Keratinocyte (primary cell): ENCODE results near the gene KCNE4. TPM values are rescaled to one million over a fixed set of nuclear protein-coding genes. Genes with fewer than 3 reads are reported as not detected.

ENCODE experiments used
- DNase-seq: peaks from one replicate; pipeline ENCODE4 v3.0.0-alpha.2; 2011; ENCODE audit warnings: low read depth, missing footprints, low spot score
- FAIRE-seq: peaks from 2 replicates; lab custom pipeline; 2011; peaks lifted over from hg19 to GRCh38; lab: Jason Lieb, UNC
- H2AFZ ChIP-seq: 2 replicates; pipeline ENCODE4 v1.6.0; 2012; ENCODE audit warnings: low read length, control low read depth, inconsistent platforms; ENCODE audit not compliant: control insufficient read depth
- H3K27ac ChIP-seq: 2 replicates; pipeline ENCODE4 v1.5.1; 2011; ENCODE audit warnings: low read length; ENCODE audit not compliant: control insufficient read depth, insufficient read depth
- H3K27me3 ChIP-seq: 3 replicates; pipeline ENCODE4 v1.6.0; 2011; ENCODE audit warnings: low read length; ENCODE audit not compliant: control insufficient read depth, insufficient read depth; ENCODE audit errors: extremely low read depth
- H3K36me3 ChIP-seq, 2 experiments: 2 replicates in 1 of 2; 3 replicates in 1 of 2; pipeline ENCODE4 v1.5.1; 2011; ENCODE audit warnings: low read length in 2 of 2, mild to moderate bottlenecking in 1 of 2; ENCODE audit not compliant: control insufficient read depth in 2 of 2, insufficient read depth in 2 of 2; ENCODE audit errors: extremely low read depth in 1 of 2
- H3K4me1 ChIP-seq: 3 replicates; pipeline ENCODE4 v1.5.1; 2011; ENCODE audit warnings: low read length; ENCODE audit not compliant: control insufficient read depth, insufficient read depth; ENCODE audit errors: extremely low read depth
- H3K4me2 ChIP-seq: 3 replicates; pipeline ENCODE4 v1.6.0; 2011; ENCODE audit warnings: low read depth, low read length; ENCODE audit not compliant: control insufficient read depth, insufficient read depth; ENCODE audit errors: extremely low read depth
- H3K4me3 ChIP-seq, 3 experiments: fragments of 200-600 bp in 1 of 3; sonication (generic) in 1 of 3; 2 replicates in 2 of 3; 3 replicates in 1 of 3; pipeline ENCODE4 v1.5.1; 2011 to 2016; ENCODE audit warnings: low read length in 3 of 3, mild to moderate bottlenecking in 3 of 3, control low read depth in 2 of 3, inconsistent platforms in 1 of 3, low read depth in 1 of 3, mixed read lengths in 1 of 3, mixed run types in 1 of 3, moderate library complexity in 1 of 3; ENCODE audit not compliant: control insufficient read depth in 2 of 3, insufficient read depth in 2 of 3; ENCODE audit errors: extremely low read depth in 1 of 3
- H3K79me2 ChIP-seq: 2 replicates; pipeline ENCODE4 v1.6.0; 2012; ENCODE audit warnings: low read length; ENCODE audit not compliant: control insufficient read depth, insufficient read depth
- H3K9ac ChIP-seq: 3 replicates; pipeline ENCODE4 v1.6.0; 2011; ENCODE audit warnings: low read length; ENCODE audit not compliant: control insufficient read depth, insufficient read depth; ENCODE audit errors: extremely low read depth
- H3K9me1 ChIP-seq: 3 replicates; pipeline ENCODE4 v1.6.0; 2011; ENCODE audit warnings: low read length; ENCODE audit not compliant: control insufficient read depth, insufficient read depth; ENCODE audit errors: extremely low read depth
- H3K9me3 ChIP-seq: 2 replicates; pipeline ENCODE4 v1.5.1; 2012; ENCODE audit warnings: low read depth, low read length; ENCODE audit not compliant: control insufficient read depth
- H4K20me1 ChIP-seq: 3 replicates; pipeline ENCODE4 v1.6.0; 2011; ENCODE audit warnings: low read length; ENCODE audit not compliant: control insufficient read depth, insufficient read depth; ENCODE audit errors: extremely low read depth
- EZH2 ChIP-seq: IDR thresholded peaks from one replicate; pipeline ENCODE4 v1.6.1; 2012; ENCODE audit warnings: inconsistent platforms, mild to moderate bottlenecking, low read length, moderate library complexity
- dilution Hi-C: fragments of 300-500 bp; cut with MboI; formaldehyde crosslinking; loops from one replicate; pipeline ENCODE4 v1.7.0; 2020; ENCODE audit warnings: low sequenced_read_pairs; ENCODE audit not compliant: extremely low pct_ligation_motif_present
- polyA plus RNA-seq, 5 experiments: library from polyadenylated mRNA; depleted of rRNA in 3 of 5; stranded (reverse) in 3 of 5; stranded (forward) in 1 of 5; unstranded in 1 of 5; fragments of >200 nt; gene quantifications; 1 replicate in 1 of 5; 2 replicates in 3 of 5; 3 replicates in 1 of 5; pipeline versions ENCODE4 v1.2.1 to v1.2.3, GENCODE V29; 2011 to 2012; ENCODE audit warnings: missing spikeins in 2 of 5, low read depth in 1 of 5, low replicate concordance in 1 of 5
- TF ChIP-seq, protein P1 (sequence below), 3 experiments: IDR thresholded peaks in 1 of 3; conservative IDR thresholded peaks in 1 of 3; optimal IDR thresholded peaks in 1 of 3; 2 replicates in 2 of 3; 3 replicates in 1 of 3; pipeline versions ENCODE3 to v1.5.1; 2011; ENCODE audit warnings: low read length in 3 of 3, mild to moderate bottlenecking in 3 of 3, moderate library complexity in 2 of 3, control low read depth in 1 of 3, inconsistent platforms in 1 of 3; ENCODE audit not compliant: insufficient read depth in 2 of 3; ENCODE audit errors: extremely low read depth in 1 of 3

KCNE4 gene
- polyA plus RNA-seq, 1 donor (not counting 4 experiments of a cell fraction or from before 2014, with no cell fraction given), result 0.13 TPM

GRCh38 chr2:223102450-223102849 is 50.5 kb downstream of the KCNE4 start:
- H3K79me2 ChIP-seq, result no peaks in the 10 kb centered on the region
- no peaks in the 10 kb centered on the region for H3K9me1 ChIP-seq
- no peak overlapping the region for H2AFZ ChIP-seq
- no peaks in the 10 kb centered on the region for H3K27me3 ChIP-seq
- no peak overlapping the region for H3K27ac ChIP-seq
- peaks cover 14% of the 10 kb centered on the region for H3K4me1 ChIP-seq
- no peak overlapping the region for H3K9ac ChIP-seq
- no peak overlapping the region for H3K4me3 ChIP-seq
- TF ChIP-seq EZH2, result no peak
- TF ChIP-seq, protein P1, sequence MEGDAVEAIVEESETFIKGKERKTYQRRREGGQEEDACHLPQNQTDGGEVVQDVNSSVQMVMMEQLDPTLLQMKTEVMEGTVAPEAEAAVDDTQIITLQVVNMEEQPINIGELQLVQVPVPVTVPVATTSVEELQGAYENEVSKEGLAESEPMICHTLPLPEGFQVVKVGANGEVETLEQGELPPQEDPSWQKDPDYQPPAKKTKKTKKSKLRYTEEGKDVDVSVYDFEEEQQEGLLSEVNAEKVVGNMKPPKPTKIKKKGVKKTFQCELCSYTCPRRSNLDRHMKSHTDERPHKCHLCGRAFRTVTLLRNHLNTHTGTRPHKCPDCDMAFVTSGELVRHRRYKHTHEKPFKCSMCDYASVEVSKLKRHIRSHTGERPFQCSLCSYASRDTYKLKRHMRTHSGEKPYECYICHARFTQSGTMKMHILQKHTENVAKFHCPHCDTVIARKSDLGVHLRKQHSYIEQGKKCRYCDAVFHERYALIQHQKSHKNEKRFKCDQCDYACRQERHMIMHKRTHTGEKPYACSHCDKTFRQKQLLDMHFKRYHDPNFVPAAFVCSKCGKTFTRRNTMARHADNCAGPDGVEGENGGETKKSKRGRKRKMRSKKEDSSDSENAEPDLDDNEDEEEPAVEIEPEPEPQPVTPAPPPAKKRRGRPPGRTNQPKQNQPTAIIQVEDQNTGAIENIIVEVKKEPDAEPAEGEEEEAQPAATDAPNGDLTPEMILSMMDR (optimal IDR thresholded peaks at IDR 0.05 in 1 of 3, IDR thresholded peaks at IDR 0.05 in 1 of 3, conservative IDR thresholded peaks at IDR 0.05 in 1 of 3; ENCODE audit: extremely low read depth in 1 of 3, insufficient read depth in 2 of 3, low read length in 3 of 3), result no peak
- FAIRE-seq (no peak), DNase-seq (no peak)
- no peaks in the 10 kb centered on the region for H3K9me3 ChIP-seq
- dilution Hi-C loops, result no loop called here
- no peaks in the 10 kb centered on the region for H4K20me1 ChIP-seq
- H3K4me2 ChIP-seq, result no peak overlapping the region
- H3K36me3 ChIP-seq, result no peaks in the 10 kb centered on the region

DNA sequence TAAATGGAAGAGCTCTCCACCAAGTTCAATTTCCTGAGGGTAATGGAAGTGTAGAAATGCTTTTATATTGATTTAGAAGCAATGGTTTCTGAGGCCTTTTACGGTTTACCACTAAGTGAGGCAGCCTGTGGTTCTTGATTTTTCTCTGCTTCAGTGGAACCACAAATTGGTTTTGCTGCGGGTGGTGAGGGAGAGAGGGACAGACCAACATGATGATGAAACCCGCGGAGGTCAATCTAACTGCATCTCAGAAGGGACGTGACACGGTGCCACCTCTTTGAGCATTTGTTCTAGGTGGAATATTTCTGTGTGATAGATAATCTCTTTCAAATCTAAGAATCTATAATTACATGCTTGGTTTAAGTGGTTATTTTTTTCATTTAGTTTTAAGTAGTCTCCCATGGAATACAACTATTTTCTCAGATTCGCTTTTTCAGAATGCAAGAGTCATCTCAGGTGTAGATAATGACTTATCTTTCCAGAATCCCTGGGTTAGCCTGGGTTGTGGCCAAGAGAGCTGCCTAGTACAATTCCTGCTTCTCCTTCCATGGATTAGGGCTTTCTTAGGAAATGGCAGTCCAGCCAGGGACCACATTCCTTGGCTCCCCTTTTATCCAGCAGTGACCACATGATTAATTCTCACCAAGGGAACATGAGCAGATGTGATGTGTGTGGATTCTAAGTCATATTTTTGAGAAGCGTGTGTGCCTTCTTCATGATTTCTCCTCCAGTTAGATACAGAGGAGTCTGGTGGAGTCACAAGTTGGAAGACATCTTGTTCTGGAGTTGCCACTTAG is 52.5 kb downstream of the KCNE4 start:
- Histone ChIP-seq H3K4me3 (no peak overlapping the region), H3K36me3 (no peaks in the 10 kb centered on the region), H3K4me2 (no peak overlapping the region), H3K9ac (no peak overlapping the region), H3K27ac (no peak overlapping the region), H4K20me1 (no peaks in the 10 kb centered on the region), H3K9me1 (no peaks in the 10 kb centered on the region), H2AFZ (no peak overlapping the region), H3K27me3 (no peaks in the 10 kb centered on the region), H3K79me2 (no peaks in the 10 kb centered on the region), H3K9me3 (no peaks in the 10 kb centered on the region), H3K4me1 (peaks cover 17% of the 10 kb centered on the region)
- FAIRE-seq (no peak), DNase-seq (no peak)
- dilution Hi-C loops, result no loop called here
- TF ChIP-seq, protein P1 (optimal IDR thresholded peaks at IDR 0.05 in 1 of 3, IDR thresholded peaks at IDR 0.05 in 1 of 3, conservative IDR thresholded peaks at IDR 0.05 in 1 of 3; ENCODE audit: extremely low read depth in 1 of 3, insufficient read depth in 2 of 3, low read length in 3 of 3), result no peak
- no peak for TF ChIP-seq EZH2

Other genes with a start within 250 kb of the KCNE4 start
- 102 to 197 TPM (median 180 TPM) in 3 replicates for gene ACSL3, start 191.2 kb upstream of the KCNE4 start, polyA plus RNA-seq